ENCODE results near the gene RB1. TPM values are rescaled to one million over a fixed set of nuclear protein-coding genes. Genes with fewer than 3 reads are reported as not detected.

The RB1 gene
- total RNA-seq, 2 donors from 2014 or later = 42.1 to 43.7 TPM

GRCh38 chr13:48400090-48400694, 96.6 kb downstream of the RB1 start:
- no peak for TF ChIP-seq POLR2A (IDR thresholded peaks at IDR 0.05)
- TF ChIP-seq, protein P1, sequence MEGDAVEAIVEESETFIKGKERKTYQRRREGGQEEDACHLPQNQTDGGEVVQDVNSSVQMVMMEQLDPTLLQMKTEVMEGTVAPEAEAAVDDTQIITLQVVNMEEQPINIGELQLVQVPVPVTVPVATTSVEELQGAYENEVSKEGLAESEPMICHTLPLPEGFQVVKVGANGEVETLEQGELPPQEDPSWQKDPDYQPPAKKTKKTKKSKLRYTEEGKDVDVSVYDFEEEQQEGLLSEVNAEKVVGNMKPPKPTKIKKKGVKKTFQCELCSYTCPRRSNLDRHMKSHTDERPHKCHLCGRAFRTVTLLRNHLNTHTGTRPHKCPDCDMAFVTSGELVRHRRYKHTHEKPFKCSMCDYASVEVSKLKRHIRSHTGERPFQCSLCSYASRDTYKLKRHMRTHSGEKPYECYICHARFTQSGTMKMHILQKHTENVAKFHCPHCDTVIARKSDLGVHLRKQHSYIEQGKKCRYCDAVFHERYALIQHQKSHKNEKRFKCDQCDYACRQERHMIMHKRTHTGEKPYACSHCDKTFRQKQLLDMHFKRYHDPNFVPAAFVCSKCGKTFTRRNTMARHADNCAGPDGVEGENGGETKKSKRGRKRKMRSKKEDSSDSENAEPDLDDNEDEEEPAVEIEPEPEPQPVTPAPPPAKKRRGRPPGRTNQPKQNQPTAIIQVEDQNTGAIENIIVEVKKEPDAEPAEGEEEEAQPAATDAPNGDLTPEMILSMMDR (IDR thresholded peaks at IDR 0.05) = no peak
- no peak for TF ChIP-seq POLR2AphosphoS5 (IDR thresholded peaks at IDR 0.05)
- Histone ChIP-seq H3K4me1 (replicated peaks) (peaks cover 11% of the 10 kb centered on the region), H3K4me3 (no peak overlapping the region), H3K36me3 (no peaks in the 10 kb centered on the region), H3K9me3 (no peaks in the 10 kb centered on the region), H3K27me3 (replicated peaks; ENCODE audit: insufficient read depth) (no peaks in the 10 kb centered on the region), H3K27ac (peak overlapping the region; percentile 69 to 72)
- 37% methylated on average over 2 of the region's 2 CpGs for WGBS
- no peak for DNase-seq (ENCODE audit: low spot score)
- intact Hi-C loops (cut with DNase I) = loop anchor here (5.0 kb wide), 1 partner anchor 172 kb away; no protein-coding TSS in a partner anchor

- 5% methylated on average over 1 of the region's 1 CpG for WGBS
- Histone ChIP-seq H3K36me3 (no peaks in the 10 kb centered on the region), H3K4me1 (replicated peaks) (peaks cover 11% of the 10 kb centered on the region), H3K27ac (peak overlapping the region; percentile 69 to 72), H3K27me3 (replicated peaks; ENCODE audit: insufficient read depth) (no peaks in the 10 kb centered on the region), H3K9me3 (no peaks in the 10 kb centered on the region), H3K4me3 (no peak overlapping the region)
- TF ChIP-seq POLR2A (IDR thresholded peaks at IDR 0.05) (peak; percentile 34), POLR2AphosphoS5 (IDR thresholded peaks at IDR 0.05) (peak; percentile 81)
- TF ChIP-seq, protein P1 (IDR thresholded peaks at IDR 0.05) = peak in 1 of 4 experiments; percentile 29
- peak; percentile 27 for DNase-seq (ENCODE audit: low spot score)
- intact Hi-C loops (cut with DNase I) = loop anchor here (5.0 kb wide), 1 partner anchor 171 kb away; no protein-coding TSS in a partner anchor
These were observed 97.3 kb downstream of the RB1 start for GRCh38 chr13:48400850-48401291.

DNA sequence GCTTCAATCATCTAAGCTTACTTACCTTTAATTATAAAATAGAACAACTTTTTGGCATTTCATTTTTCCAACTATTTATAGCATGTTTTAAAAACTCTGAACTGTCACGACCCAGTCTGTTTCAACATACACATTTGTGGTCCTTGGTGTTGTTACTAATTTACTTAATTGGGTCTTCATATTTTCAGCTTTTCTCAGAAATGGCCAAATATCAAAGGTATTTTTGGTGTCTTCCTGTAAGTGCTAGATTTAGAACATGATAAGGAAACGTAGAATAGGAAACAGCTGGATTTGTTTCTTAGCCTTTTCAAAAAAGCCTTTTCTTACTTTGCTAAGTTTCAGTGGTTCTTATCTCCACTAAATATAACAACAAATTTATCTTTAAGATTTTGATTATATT, 97.9 kb downstream of the RB1 start:
- Histone ChIP-seq H3K27ac (peak overlapping the region; percentile 69 to 72), H3K36me3 (no peaks in the 10 kb centered on the region), H3K4me1 (replicated peaks) (peaks cover 11% of the 10 kb centered on the region), H3K4me3 (no peak overlapping the region), H3K9me3 (no peaks in the 10 kb centered on the region), H3K27me3 (replicated peaks; ENCODE audit: insufficient read depth) (no peaks in the 10 kb centered on the region)
- WGBS = 12% methylated on average over 2 of the region's 2 CpGs
- intact Hi-C loops (cut with DNase I) = loop anchor here (5.0 kb wide), 1 partner anchor 171 kb away; no protein-coding TSS in a partner anchor
- TF ChIP-seq POLR2AphosphoS5 (IDR thresholded peaks at IDR 0.05) = no peak
- TF ChIP-seq, protein P1 (IDR thresholded peaks at IDR 0.05) = no peak
- TF ChIP-seq POLR2A (IDR thresholded peaks at IDR 0.05) = no peak
- no peak for DNase-seq (ENCODE audit: low spot score)

DNA sequence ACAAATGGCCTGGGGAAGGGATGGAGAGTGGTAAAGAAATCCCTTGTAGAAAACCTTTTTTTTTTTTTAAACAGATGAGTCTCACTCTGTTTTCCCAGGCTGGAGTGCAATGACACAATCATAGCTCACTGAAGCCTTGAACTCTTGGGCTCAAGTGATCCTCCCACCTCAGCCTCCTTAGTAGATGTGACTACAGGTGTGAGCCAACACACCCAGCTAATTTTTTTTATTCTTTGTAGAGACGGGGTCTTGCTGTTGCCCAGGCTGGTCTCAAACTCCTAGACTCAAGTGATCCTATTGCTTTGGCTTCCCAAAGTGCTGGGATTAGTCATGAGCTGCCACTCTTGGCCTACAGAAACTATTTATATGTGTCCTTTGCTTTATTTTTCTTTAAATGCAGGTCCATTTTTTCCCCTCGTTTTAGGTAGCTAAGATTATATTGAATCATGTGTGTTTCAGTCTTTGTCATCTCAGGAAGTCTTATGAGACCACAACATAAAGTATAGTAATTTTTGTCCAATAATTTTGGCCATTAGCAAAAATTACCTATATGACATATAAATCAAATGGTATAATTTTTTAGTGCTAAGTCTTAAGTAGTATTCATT, 98.9 kb downstream of the RB1 start:
- Histone ChIP-seq H3K9me3 (no peaks in the 10 kb centered on the region), H3K27ac (peak overlapping the region; percentile 69 to 72), H3K4me3 (no peak overlapping the region), H3K36me3 (no peaks in the 10 kb centered on the region), H3K27me3 (replicated peaks; ENCODE audit: insufficient read depth) (no peaks in the 10 kb centered on the region), H3K4me1 (replicated peaks) (peaks cover 11% of the 10 kb centered on the region)
- intact Hi-C loops (cut with DNase I) = loop anchor here (2.0 to 5.0 kb wide), 2 partner anchors 30 to 170 kb away; no protein-coding TSS in a partner anchor
- WGBS = 66% methylated on average over 2 of the region's 2 CpGs
- no peak for TF ChIP-seq POLR2A (IDR thresholded peaks at IDR 0.05)
- TF ChIP-seq POLR2AphosphoS5 (IDR thresholded peaks at IDR 0.05) = no peak
- TF ChIP-seq, protein P1 (IDR thresholded peaks at IDR 0.05) = no peak
- DNase-seq (ENCODE audit: low spot score) = no peak
